HG03045 (cell line): ENCODE measurements around the gene MAOB.

ENCODE experiments used
- ATAC-seq: cut with Tn5 transposase; IDR thresholded peaks from one replicate; pipeline ENCODE4 v1.9.1; 2021; ENCODE audit warnings: mild to moderate bottlenecking, moderate library complexity; ENCODE audit not compliant: unreplicated experiment

Gene MAOB

GRCh38 chrX:43718081-43718480, 164.2 kb downstream of the MAOB start:
- ATAC-seq, result no peak

- ATAC-seq, result no peak
Observed at GRCh38 chrX:43717161-43717560, 165.1 kb downstream of the MAOB start.

GRCh38 chrX:43716696-43717095, 165.6 kb downstream of the MAOB start:
- ATAC-seq, result no peak
